WI38 (cell line): ENCODE data around the gene TENM4.
"Not testable (repeated sequence)": the region's sequence is repeated elsewhere in the genome, so short reads cannot be mapped to it uniquely, and the experiment has no call there.

Experiments used
- H3K4me3 ChIP-seq: 2 replicates; pipeline ENCODE4 v1.5.1; 2011; ENCODE audit warnings: low read depth, mild to moderate bottlenecking, control low read depth, low read length
- CTCF ChIP-seq: IDR thresholded peaks from 2 replicates; pipeline ENCODE4 v1.5.1; 2012; ENCODE audit warnings: low read depth, mild to moderate bottlenecking, control low read depth, low read length

Gene TENM4

GRCh38 chr11:78986305-78986704 is 454.5 kb downstream of the TENM4 start:
- TF ChIP-seq CTCF, result no peak

GRCh38 chr11:78985663-78986062 is 455.2 kb downstream of the TENM4 start:
- TF ChIP-seq CTCF, result no peak

More at GRCh38 chr11:78986305-78986704, 454.5 kb downstream of the TENM4 start:
- H3K4me3 ChIP-seq, result no peak overlapping the region

GRCh38 chr11:78982473-78982872 is 458.4 kb downstream of the TENM4 start:
- H3K4me3 ChIP-seq, result no peak overlapping the region
- TF ChIP-seq CTCF, result no peak

More at GRCh38 chr11:78985663-78986062, 455.2 kb downstream of the TENM4 start:
- no peak overlapping the region for H3K4me3 ChIP-seq

- no peak overlapping the region for H3K4me3 ChIP-seq
- no peak for TF ChIP-seq CTCF
Measured at GRCh38 chr11:78981153-78981552, 459.7 kb downstream of the TENM4 start.

GRCh38 chr11:78978831-78979230 is 462.0 kb downstream of the TENM4 start:
- no peak overlapping the region for H3K4me3 ChIP-seq
- no peak for TF ChIP-seq CTCF

- not testable (repeated sequence) for H3K4me3 ChIP-seq
Measured at GRCh38 chr11:78977848-78978247, 463.0 kb downstream of the TENM4 start.

- no peak overlapping the region for H3K4me3 ChIP-seq
- no peak for TF ChIP-seq CTCF
Measured at GRCh38 chr11:78977009-78977408, 463.8 kb downstream of the TENM4 start.

- H3K4me3 ChIP-seq, result no peak overlapping the region
- TF ChIP-seq CTCF, result no peak
Measured at GRCh38 chr11:78975081-78975480, 465.7 kb downstream of the TENM4 start.
